HG03066 (cell line): ENCODE results near the gene GOPC.
A peak's percentile ranks its signal among the peaks of the same experiment; 100 is the strongest.
"Not testable (repeated sequence)": the region's sequence is repeated elsewhere in the genome, so short reads cannot be mapped to it uniquely, and the experiment has no call there.

ENCODE experiments used
- ATAC-seq: cut with Tn5 transposase; IDR thresholded peaks from one replicate; pipeline ENCODE4 v1.9.1; 2021; ENCODE audit warnings: low read depth; ENCODE audit not compliant: unreplicated experiment

Gene GOPC

GRCh38 chr6:117602151-117602898 lies at the start of gene GOPC:
Gene GOPC, minus strand, starts transcription at chr6:117602511. Its CDS starts 223 bp downstream, at chr6:117602288.
- peak; percentile 92 for ATAC-seq

- ATAC-seq, result not testable (repeated sequence)
Measured at GRCh38 chr6:117651984-117652383, 49.7 kb upstream of the GOPC start.

- ATAC-seq, result no peak
Measured at GRCh38 chr6:117642976-117643375, 40.7 kb upstream of the GOPC start.

GRCh38 chr6:117637770-117638169 lies 35.5 kb upstream of the GOPC start:
- ATAC-seq, result no peak

GRCh38 chr6:117629119-117629660 lies 26.9 kb upstream of the GOPC start:
- no peak for ATAC-seq

- no peak for ATAC-seq
Measured at GRCh38 chr6:117627533-117627932, 25.2 kb upstream of the GOPC start.

GRCh38 chr6:117624869-117625481 lies 22.7 kb upstream of the GOPC start:
- ATAC-seq, result no peak

GRCh38 chr6:117619178-117619577 lies 16.9 kb upstream of the GOPC start:
- no peak for ATAC-seq

- ATAC-seq, result no peak
Measured at GRCh38 chr6:117617210-117618035, 15.1 kb upstream of the GOPC start.

GRCh38 chr6:117616391-117617209 lies 14.3 kb upstream of the GOPC start:
- no peak for ATAC-seq

- no peak for ATAC-seq
Measured at GRCh38 chr6:117615750-117616390, 13.6 kb upstream of the GOPC start.

GRCh38 chr6:117613920-117614560 lies 11.7 kb upstream of the GOPC start:
- no peak for ATAC-seq

GRCh38 chr6:117607511-117607910 lies 5.2 kb upstream of the GOPC start:
- ATAC-seq, result no peak

- ATAC-seq, result peak; percentile 32
Measured at GRCh38 chr6:117605169-117605826, 3.0 kb upstream of the GOPC start.

GRCh38 chr6:117603821-117604220 lies 1.5 kb upstream of the GOPC start:
- no peak for ATAC-seq

- no peak for ATAC-seq
Measured at GRCh38 chr6:117602899-117603588, 733 bp upstream of the GOPC start.

GRCh38 chr6:117601811-117602150 lies 530 bp downstream of the GOPC start:
- ATAC-seq, result peak; percentile 15

GRCh38 chr6:117600008-117600743 lies 2.1 kb downstream of the GOPC start:
- no peak for ATAC-seq
